Nucleus accumbens (tissue), 56 donors: Measurements from ENCODE around the gene SFMBT1.
"Not testable (repeated sequence)": the region's sequence is repeated elsewhere in the genome, so short reads cannot be mapped to it uniquely, and the experiment has no call there.

Source experiments
- DNase-seq, 56 donors: peaks; one replicate each; lab custom pipeline; 2025; lab: John Stamatoyannopoulos, UW

SFMBT1 gene

GRCh38 chr3:53039376-53039752 lies 6.5 kb downstream of the SFMBT1 start:
- DNase-seq = no peak

GRCh38 chr3:53038679-53039375 lies 7.0 kb downstream of the SFMBT1 start:
- no peak for DNase-seq

- no peak for DNase-seq
Measured at GRCh38 chr3:53035825-53036619, 9.9 kb downstream of the SFMBT1 start.

- DNase-seq = not testable (repeated sequence)
Measured at GRCh38 chr3:53035018-53035417, 10.9 kb downstream of the SFMBT1 start.

- DNase-seq = not testable (repeated sequence)
Measured at GRCh38 chr3:53034411-53034810, 11.5 kb downstream of the SFMBT1 start.

GRCh38 chr3:53032609-53033008 lies 13.3 kb downstream of the SFMBT1 start:
- DNase-seq = no peak

GRCh38 chr3:53030619-53031449 lies 15.0 kb downstream of the SFMBT1 start:
- DNase-seq = no peak

- DNase-seq = no peak
Measured at GRCh38 chr3:53028641-53029040, 17.2 kb downstream of the SFMBT1 start.

- DNase-seq = no peak
Measured at GRCh38 chr3:53027254-53027844, 18.5 kb downstream of the SFMBT1 start.

GRCh38 chr3:53026382-53027162 lies 19.3 kb downstream of the SFMBT1 start:
- DNase-seq = no peak

- no peak for DNase-seq
Measured at GRCh38 chr3:53024315-53024714, 21.6 kb downstream of the SFMBT1 start.

- no peak for DNase-seq
Measured at GRCh38 chr3:53023072-53023823, 22.6 kb downstream of the SFMBT1 start.

- DNase-seq = no peak
Measured at GRCh38 chr3:53022647-53023046, 23.2 kb downstream of the SFMBT1 start.

- no peak for DNase-seq
Measured at GRCh38 chr3:53016236-53016635, 29.6 kb downstream of the SFMBT1 start.

- no peak for DNase-seq
Measured at GRCh38 chr3:53011324-53011723, 34.5 kb downstream of the SFMBT1 start.

GRCh38 chr3:53009826-53010539 lies 35.9 kb downstream of the SFMBT1 start:
- no peak for DNase-seq

- DNase-seq = no peak
Measured at GRCh38 chr3:53008932-53009331, 36.9 kb downstream of the SFMBT1 start.

GRCh38 chr3:53005854-53006513 lies 39.9 kb downstream of the SFMBT1 start:
- DNase-seq = no peak
